HG02970 (cell line): ENCODE data around the gene TRAF2.
"Not testable (repeated sequence)": the region's sequence is repeated elsewhere in the genome, so short reads cannot be mapped to it uniquely, and the experiment has no call there.

ENCODE experiments used
- ATAC-seq: cut with Tn5 transposase; IDR thresholded peaks from one replicate; pipeline ENCODE4 v1.9.1; 2021; ENCODE audit warnings: mild to moderate bottlenecking, moderate library complexity, moderate number of reproducible peaks; ENCODE audit not compliant: unreplicated experiment, low FRiP score

Gene TRAF2

DNA sequence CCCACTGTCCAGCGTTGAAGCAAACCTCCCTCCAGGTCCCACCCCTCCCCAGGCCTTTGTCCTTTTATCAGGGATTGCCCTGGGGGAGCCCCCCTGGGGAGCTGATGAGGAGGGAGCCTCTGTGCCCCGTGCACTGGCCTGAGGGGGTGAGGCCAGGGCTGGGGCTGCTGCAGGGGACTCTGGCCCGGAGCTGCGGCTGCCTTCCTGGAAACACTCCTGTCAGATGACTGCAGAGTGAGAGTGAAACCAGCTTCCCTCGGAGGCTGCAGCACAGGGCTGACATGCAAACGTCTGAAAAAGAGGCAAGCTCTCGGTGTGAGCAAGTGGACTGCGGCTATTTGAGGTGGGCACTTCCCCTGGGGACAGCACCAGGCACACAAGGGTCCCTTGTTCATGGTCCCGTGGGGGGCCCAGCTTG, 4.6 kb upstream of the TRAF2 start:
- no peak for ATAC-seq

DNA sequence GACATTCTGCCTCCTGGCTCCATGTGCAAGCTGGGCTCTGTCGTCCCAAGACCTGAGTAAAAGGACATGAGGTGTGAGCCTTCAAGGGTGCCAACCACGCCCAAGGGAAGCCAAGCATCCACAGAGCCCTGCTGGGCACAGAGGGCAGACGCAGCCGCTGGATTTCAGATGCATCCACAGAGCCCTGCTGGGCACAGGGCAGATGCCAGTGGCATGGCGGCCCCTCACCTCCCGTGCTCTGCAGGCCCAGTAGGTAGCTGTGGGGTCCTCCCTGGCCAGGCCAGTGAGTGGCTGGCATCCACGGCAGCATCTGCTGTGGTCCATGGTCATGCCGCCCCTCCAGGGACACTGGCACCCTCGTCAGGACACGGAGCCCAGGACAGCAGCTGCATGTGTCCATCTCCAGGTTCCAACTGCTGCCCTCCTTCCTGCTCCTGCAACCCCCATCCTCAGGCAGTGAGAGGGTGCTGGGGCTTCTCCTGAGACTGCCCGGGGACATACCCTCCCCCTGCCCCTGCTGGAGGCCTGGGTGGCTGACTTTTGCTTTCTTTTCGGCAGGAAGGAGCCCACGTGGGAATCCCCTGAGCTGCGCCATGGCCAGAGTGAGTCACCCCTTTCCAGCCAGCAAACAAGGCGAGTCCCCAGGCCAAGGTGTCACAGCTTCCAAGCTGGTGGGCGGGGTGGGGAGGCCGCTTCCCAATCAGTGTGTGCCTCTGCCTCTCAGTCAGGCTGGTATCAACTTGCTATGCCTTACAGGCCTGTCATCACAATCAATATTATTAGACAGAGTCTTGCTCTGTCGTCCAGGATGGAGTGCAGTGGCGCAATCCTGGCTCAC, 4.0 kb upstream of the TRAF2 start:
- ATAC-seq: no peak

DNA sequence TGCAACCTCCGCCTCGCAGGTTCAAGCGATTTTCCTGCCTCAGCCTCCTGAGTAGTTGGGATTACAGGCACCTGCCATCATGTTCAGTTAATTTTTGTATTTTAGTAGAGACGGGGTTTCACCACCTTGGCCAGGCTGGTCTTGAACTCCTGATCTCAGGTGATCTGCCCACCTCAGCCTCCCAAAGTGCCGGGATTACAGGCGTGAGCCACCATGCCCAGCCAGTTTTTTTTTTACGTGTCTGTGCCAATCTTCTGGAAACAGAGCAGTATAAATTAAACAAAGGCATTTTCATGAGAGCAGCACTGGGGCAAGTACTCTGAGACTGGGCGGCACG, 3.4 kb upstream of the TRAF2 start:
- not testable (repeated sequence) for ATAC-seq

DNA sequence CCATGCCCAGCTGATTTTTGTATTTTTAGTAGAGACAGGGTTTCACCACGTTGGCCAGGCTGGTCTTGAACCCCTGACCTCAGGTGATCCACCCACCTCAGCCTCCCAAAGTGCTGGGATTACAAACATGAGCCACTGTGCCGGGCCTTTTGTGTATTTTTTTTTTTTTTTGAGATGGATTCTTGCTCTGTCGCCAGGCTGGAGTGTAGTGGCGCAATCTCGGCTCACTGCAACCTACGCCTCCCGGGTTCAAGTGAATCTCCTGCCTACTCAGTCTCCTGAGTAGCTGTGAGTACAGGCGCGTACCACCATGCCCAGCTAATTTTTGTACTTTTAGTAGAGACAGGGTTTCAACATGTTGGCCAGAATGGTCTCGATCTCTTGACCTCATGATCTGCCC, 2.6 kb upstream of the TRAF2 start:
- ATAC-seq: not testable (repeated sequence)

DNA sequence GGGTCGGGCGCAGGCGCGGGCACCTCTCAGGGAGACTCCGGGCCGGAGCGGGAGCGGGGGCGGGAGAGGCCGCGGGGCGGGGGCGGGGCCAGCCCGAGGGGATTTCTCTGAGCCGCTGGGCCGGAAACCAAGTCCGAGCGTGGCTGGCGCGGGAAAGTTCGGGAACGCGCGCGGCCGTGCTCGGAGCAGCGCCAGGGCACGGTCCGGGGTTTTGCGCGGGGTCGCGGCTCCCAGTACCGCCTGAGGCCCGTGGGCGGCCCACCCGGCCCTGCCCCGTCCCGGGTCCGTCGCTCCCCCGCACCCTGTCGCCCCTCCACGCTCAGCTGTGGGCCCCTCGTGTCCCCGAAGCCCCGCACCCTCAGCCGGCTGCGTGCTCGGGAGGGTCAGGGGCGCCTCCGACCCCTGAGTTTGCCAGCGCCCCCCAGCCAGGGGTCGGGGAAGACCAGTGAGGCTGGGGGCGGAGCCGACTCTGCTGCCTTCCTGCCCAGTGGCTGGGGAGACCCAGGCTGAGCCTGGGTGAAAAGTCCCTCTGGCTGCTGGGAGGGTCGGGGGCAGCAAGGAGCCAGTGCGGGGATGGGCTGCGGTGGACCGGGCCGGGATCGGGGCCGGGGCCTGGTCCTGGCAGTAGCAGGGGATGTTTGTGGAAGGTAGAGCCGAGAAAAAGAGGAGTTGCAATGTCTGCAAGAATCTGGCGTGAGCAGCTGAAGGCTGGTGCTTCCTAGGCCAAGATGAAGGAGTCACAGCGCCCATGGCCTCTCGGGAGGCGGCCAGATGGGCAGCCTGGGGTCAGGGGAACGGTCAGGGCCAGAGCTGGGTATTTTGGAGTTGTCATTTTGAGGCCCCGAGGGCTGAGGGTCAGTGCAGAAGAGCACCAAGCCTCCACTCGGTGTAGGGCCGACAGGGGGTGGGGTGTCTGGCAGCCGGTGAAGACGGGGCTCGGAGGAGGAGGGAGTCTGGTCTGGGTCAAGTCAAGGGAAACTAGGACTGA, 588 bp downstream of the TRAF2 start:
- peak; percentile 15 for ATAC-seq

DNA sequence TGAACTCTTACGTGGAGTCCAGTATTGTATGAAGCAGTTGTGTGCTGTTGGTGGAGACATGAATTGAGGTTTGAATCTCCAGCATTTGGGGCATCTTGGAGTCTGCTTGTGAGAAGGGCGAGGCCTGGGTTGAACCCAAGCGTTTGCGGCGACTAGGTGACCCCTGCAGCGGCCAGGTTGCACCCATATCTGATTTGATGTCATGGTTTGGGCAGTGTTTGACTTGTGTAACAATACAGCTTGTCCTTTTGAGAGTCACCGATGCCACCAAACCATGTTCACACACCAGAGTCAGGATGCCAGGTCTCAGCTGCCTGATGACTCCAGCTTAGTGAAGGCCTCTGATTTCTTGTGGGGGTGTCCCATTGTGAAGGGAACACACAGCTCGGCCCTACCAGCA, 2.1 kb downstream of the TRAF2 start:
- no peak for ATAC-seq

DNA sequence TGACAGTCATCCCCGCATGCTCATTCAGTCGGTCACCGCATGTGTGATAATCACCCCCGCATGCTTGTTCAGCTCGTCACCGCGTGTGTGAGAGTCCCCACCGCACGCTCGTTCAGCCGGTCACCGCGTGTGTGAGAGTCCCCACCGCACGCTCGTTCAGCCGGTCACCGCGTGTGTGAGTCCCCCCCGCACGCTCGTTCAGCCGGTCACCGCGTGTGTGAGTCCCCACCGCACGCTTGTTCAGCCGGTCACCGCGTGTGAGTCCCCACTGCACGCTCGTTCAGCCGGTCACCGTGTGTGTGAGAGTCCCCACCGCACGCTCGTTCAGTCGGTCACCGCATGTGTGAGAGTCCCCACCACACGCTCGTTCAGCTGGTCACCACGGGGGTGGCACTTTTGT, 3.5 kb downstream of the TRAF2 start:
- no peak for ATAC-seq

DNA sequence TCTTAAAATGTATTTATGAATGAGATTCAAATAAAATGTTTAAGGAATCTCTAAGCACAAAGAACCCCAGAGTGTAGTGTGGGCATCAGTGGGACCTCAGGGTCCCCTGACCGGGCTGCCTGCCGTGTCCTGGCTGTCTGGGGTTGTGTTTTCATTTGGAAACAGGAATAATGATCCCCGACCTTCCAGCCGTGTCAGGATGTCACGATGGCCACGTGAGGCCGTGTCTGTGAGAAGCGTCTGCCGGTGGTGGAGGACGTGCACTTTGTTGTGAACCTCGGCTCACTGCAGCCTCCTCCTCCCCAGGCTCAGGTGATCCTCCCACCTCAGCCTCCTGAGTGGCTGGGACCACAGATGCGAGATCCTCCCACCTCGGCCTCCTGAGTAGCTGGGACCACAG, 4.3 kb downstream of the TRAF2 start:
- ATAC-seq: no peak

DNA sequence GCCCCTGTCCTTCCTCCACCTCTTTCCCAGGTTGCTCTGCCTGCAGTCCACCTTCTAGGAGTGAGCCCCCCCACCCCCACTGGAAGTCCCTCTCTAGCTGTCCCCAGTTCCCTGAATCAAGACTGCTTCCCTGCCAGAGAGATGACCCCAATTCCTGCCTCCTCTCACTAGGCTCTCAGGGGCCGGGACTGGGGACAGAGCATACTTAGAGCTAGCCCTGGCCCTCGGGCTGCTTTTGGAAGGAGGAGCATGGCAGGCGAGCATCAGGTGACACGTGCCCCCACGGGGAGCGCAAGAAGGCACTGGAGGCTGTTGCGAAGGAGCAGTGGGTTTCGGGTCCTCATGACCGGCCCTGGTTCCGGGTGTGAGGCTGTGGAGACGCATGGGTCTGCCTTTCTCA, 9.7 kb downstream of the TRAF2 start:
- ATAC-seq: no peak

DNA sequence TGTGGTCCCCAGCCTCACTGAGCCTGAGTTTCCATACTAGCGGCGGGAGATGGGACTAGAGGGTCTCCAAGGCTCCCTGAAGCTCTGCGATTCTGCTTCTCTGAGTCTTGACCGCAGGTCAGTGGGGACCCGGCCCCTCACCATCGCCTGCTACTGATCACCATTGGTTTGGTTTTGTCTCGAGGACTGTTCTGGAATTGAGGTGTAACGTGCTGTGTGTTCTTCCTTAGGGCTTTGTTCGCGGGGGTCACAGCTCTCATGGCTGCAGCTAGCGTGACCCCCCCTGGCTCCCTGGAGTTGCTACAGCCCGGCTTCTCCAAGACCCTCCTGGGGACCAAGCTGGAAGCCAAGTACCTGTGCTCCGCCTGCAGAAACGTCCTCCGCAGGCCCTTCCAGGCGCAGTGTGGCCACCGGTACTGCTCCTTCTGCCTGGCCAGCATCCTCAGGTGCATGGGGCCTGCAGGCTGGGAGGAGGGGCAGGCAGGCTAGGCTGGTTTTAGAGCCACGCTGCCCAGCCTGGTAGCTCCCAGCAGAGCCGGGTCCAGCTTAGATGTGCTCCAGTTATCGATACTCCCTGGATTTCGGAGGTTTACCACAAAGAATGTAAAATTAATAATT, 12.3 kb downstream of the TRAF2 start:
- ATAC-seq: no peak

DNA sequence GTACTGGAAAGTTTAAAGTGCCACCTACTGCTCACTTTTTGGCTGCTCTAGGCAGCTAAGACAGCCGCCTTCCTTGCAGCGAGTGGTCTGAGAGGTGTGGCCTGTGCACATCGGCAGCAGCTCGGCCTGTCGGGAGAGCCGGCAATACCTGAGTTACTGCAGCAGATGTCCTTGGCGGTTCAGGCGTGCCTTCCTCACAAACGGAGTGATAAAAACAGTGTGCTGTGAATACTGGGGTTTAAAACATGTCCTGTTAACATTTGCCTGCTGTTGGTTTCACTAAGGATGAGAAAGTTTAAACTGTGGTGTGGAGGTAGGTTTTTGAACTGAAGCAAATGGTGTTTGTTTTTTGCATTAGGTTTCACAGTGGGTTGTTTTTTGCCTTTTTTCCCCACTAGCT, 12.9 kb downstream of the TRAF2 start:
- no peak for ATAC-seq

DNA sequence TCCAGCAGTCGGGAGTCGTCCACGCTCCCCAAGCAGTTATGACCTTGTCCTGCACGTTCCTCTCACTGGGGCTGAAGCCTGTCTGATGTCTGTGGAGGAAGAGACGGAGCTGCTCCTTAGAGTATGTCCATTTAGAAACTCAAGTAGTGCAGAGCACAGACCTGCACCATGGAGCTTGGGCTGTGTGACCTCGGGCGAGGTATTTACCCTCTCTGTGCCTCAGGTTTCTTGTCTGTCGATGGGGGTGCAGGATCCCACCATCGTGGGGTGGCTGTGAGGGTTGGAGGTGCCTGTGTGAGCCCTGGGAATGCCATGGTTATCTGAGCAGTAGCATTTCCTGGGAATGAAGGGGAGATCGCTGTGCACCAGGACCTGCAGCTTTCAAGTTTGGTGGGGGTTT, 14.2 kb downstream of the TRAF2 start:
- ATAC-seq: no peak

DNA sequence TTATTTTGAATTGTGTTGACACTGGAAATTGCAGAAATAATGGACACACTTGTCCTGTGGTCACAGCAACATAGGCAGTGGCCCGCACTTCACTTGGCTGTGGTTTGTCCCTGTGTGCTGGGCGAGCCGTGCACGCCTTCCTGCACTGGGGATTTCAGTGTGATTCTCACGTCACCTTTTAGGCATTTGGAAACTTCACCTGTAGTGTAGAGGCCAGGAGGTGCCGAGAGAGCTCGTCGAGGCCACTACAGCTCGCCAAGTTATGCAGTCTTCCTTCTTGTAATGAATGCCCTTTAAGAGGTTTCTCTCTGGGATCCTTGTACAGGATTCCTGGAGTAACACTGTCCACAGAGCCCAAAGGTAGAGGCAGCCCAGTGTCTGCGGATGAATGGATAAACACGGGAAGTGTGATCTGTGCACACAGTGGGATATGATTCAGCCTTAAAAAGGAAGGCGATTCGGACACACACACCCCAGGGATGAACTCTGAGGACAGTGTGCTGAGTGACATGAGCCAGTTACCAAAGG, 14.7 kb downstream of the TRAF2 start:
- no peak for ATAC-seq

DNA sequence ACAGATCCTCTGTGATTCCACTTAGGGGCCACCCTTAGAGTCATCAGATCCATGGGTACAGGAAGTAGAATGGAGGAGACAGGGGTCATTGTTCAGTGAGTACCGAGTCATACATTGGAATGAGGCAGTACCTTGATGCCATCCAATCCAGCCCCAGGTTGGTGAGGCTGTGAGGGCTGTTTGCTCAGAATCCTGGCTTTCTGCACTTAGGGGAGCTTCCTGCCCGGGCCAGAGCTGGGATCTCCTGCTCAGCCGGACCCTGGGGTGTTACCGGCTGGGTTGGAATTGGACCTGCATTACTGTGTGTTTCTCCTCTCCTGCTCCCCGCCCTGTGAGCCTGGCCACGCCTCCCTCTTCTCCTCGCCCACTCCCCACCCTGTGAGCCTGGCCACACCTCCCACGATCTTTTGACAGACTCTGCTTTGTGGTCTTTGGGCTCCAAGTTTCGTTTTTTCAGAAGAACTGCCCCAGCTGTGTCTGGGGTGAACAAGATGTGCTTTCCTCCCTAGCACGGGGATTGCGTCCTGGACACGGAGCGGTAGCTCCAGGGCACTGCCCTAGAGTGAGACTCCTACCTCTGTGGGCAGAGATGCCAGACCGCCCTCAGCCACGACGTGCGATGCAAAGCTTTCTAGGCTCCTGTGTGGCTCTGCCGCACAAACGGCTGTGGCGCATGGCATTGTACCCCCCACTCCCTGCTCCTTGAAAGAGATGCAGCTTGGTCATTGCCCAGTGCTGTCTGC, 15.4 kb downstream of the TRAF2 start:
- no peak for ATAC-seq

DNA sequence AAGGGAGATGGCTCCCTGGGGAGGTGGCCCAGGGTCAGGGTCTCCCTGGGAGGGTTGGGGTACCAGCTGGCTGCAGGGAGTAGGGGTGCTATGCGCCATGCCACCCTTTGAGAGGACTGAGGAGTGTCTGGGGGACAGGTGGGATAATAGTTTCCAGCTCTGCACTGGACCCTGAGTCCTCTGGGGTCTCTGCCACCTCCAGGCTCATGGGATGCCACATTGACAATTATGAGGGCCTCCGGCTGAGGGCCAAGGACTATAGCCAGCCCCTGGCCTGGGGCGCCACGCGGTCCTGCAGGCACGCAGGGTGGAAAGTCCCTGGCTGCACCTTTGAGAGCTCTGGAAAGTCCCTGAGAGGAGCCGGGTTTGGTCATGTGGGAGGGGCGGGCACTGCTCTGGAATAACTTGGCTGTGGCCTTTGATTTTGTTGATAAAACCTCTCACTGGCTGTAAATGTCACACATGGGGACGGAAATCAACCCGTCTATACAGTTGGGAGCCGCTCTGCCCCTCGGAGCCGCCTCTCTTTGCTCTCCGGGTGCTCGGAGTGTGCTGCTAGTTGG, 16.0 kb downstream of the TRAF2 start:
- no peak for ATAC-seq

DNA sequence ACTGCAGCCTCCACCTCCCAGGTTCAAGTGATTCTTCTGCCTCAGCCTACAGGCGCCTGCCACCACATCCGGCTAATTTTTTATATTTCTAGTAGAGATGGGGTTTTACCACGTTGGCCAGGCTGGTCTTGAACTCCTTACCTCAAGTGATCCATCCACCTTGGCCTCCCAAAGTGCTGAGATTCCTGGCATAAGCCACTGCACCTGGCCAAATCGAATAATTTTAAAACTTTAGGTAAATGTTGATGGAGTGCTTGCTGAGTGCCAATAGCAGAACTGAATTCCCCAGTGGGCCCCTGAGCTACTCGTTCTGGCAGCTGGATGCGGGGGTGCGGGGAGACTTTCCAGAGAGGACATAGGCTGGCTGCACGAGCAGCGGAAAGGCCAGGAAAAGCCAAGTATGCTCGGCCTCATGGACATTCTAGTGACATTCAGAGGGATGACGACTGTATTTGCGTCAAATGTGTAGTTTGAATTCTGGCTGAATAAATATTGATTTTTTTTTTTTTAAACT, 16.8 kb downstream of the TRAF2 start:
- ATAC-seq: no peak

DNA sequence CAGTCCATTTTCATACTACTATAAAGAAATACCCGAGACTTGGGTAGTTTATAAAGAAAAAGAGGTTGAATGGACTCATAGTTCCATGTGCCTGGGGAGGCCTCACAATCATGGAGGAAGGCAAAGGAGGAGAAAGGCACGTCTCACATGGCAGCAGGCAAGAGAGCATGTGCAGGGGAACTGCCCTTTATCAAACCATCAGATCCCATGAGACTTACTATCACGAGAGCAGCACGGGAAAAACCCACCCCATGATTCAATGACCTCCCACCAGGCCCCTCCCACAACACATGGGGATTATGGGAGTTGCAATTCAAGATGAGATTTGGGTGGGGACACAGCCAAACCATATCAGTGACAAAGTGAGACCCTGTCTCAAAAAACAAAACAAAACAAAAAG, 19.9 kb downstream of the TRAF2 start:
- ATAC-seq: no peak

DNA sequence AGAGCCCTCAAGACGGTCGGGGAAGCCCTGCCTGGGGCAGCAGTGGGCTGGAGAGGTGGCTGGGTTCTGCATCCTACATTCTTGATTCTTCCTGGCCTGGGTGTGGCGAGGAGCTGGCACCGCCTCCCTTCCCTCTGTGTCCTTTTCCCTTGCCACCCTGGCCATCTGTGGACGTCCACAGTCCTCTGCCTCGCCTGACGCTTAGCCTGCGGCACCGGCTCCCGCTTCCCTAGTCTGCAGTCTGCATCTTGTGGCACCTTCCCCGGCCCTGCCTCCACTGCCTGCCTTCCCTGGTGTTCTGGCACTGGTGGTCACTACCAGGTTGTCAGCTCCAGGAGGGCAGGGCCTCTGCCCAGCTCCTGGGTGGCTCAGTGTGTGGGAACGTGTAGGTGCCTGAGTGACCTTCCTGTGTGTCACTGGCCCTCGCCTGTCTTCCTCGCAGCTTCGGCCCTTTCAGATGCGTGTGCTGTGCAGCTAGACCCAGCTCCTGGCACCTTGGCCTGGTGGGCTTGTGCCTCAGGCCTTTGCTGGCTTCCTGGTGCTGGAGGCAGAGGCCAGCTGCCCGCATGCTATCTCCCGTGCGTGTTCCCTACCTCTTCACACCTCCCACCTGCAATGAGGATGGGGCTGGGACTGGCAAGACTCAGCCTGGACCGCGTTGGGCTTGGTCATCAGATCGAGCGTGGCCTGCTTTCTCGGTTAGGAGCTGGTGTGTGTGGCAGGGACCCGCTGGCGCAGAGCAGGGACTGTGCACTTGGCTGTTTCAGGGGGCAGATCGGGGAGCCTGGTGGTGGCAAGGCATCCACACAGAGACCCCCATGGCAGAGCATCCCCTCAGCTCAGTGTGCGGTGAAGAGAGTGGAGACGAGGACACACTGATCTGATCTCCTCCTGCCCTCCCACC, 20.9 kb downstream of the TRAF2 start:
- no peak for ATAC-seq
